Middle frontal gyrus (tissue), 1 donor: ENCODE results near the gene MARCOL.

Source experiments
- DNase-seq: peaks from one replicate; pipeline ENCODE4 v3.0.0-alpha.2; 2015; ENCODE audit warnings: low spot score; ENCODE audit errors: extremely low spot score

Gene MARCOL

GRCh38 chr5:148238418-148238794 is at the start of gene MARCOL:
Gene MARCOL, plus strand, starts transcription at chr5:148238525. Its CDS starts 73 bp downstream, at chr5:148238598.
- no peak for DNase-seq

- no peak for DNase-seq
Observed at GRCh38 chr5:148191010-148191409, 47.3 kb upstream of the MARCOL start.

GRCh38 chr5:148193202-148193601 is 45.1 kb upstream of the MARCOL start:
- DNase-seq, result no peak

- DNase-seq, result no peak
Observed at GRCh38 chr5:148201151-148201550, 37.2 kb upstream of the MARCOL start.

GRCh38 chr5:148202531-148203203 is 35.7 kb upstream of the MARCOL start, which contains the start of gene SPINK6:
Gene SPINK6, plus strand, starts transcription at chr5:148203042. Its CDS starts 55 bp downstream, at chr5:148203097.
- DNase-seq, result no peak

- no peak for DNase-seq
Observed at GRCh38 chr5:148205044-148205806, 33.1 kb upstream of the MARCOL start.

GRCh38 chr5:148205865-148206264 is 32.5 kb upstream of the MARCOL start:
- no peak for DNase-seq

- DNase-seq, result no peak
Observed at GRCh38 chr5:148206620-148207019, 31.7 kb upstream of the MARCOL start.

- no peak for DNase-seq
Observed at GRCh38 chr5:148208226-148208625, 30.1 kb upstream of the MARCOL start.

- DNase-seq, result no peak
Observed at GRCh38 chr5:148209151-148209770, 29.1 kb upstream of the MARCOL start.

- DNase-seq, result no peak
Observed at GRCh38 chr5:148214665-148215185, 23.6 kb upstream of the MARCOL start.

GRCh38 chr5:148221508-148221907 is 16.8 kb upstream of the MARCOL start:
- no peak for DNase-seq

GRCh38 chr5:148224117-148224742 is 14.1 kb upstream of the MARCOL start:
- no peak for DNase-seq

GRCh38 chr5:148228392-148228984 is 9.8 kb upstream of the MARCOL start:
- no peak for DNase-seq

GRCh38 chr5:148229840-148230239 is 8.5 kb upstream of the MARCOL start:
- no peak for DNase-seq

- no peak for DNase-seq
Observed at GRCh38 chr5:148230240-148230639, 8.1 kb upstream of the MARCOL start.

GRCh38 chr5:148237785-148238417 is 424 bp upstream of the MARCOL start:
- DNase-seq, result no peak

GRCh38 chr5:148248894-148249293 is 10.6 kb downstream of the MARCOL start:
- no peak for DNase-seq

GRCh38 chr5:148255456-148255855 is 17.1 kb downstream of the MARCOL start:
- DNase-seq, result no peak

- DNase-seq, result no peak
Observed at GRCh38 chr5:148259288-148259687, 21.0 kb downstream of the MARCOL start.

- DNase-seq, result no peak
Observed at GRCh38 chr5:148261221-148261620, 22.9 kb downstream of the MARCOL start.
